Caco-2 (cell line): ENCODE data around the gene AGAP1. TPM values are rescaled to one million over a fixed set of nuclear protein-coding genes. Genes with fewer than 3 reads are reported as not detected.

Experiments
- BruUV-seq: library from RNA; stranded (reverse); fragments of 400-500 nt; replicated peaks from 2 replicates; lab custom pipeline; 2021; lab: Mats Ljungman, UMichigan
- CTCF ChIA-PET: fragments of 300-600 bp; sonication (Branson Sonifier 250); formaldehyde crosslinking; loops from one replicate; lab custom pipeline; 2022; ENCODE audit warnings: antibody characterized with exemption; lab: Charles Lee
- POLR2A ChIA-PET: fragments of 300-600 bp; sonication (Branson Sonifier 250); formaldehyde crosslinking; loops from one replicate; lab custom pipeline; 2022; ENCODE audit warnings: antibody characterized with exemption; lab: Charles Lee
- DNase-seq, 2 experiments: peaks; one replicate each; pipeline versions ENCODE4 v3.0.0 to v3.0.0-alpha.2; 2020 to 2022
- H3K27me3 ChIP-seq: replicated peaks from 2 replicates; pipeline ENCODE4 v1.6.0; 2011; ENCODE audit warnings: low read length; ENCODE audit not compliant: control insufficient read depth, insufficient read depth
- H3K36me3 ChIP-seq: 2 replicates; pipeline ENCODE4 v1.5.1; 2011; ENCODE audit warnings: low read length; ENCODE audit not compliant: control insufficient read depth, insufficient read depth
- H3K4me1 ChIP-seq: fragments of 250-450 bp; sonication (Bioruptor Pico); 2 replicates; pipeline ENCODE4 v1.5.1; 2020; ENCODE audit warnings: mild to moderate bottlenecking
- H3K4me3 ChIP-seq: 2 replicates; pipeline ENCODE4 v1.5.1; 2011; ENCODE audit warnings: low read depth, mild to moderate bottlenecking, control low read depth, low read length
- H3K9me3 ChIP-seq: fragments of 250-450 bp; sonication (Bioruptor Pico); 2 replicates; pipeline ENCODE4 v1.5.1; 2020; ENCODE audit warnings: mild to moderate bottlenecking, moderate library complexity
- H3K27ac Mint-ChIP-seq: one replicate; pipeline ENCODE4 v1.8.0; 2022; ENCODE audit warnings: mixed read lengths; ENCODE audit not compliant: unreplicated experiment
- H3K27me3 Mint-ChIP-seq: one replicate; pipeline ENCODE4 v1.8.0; 2022; ENCODE audit warnings: mixed read lengths; ENCODE audit not compliant: insufficient read depth, unreplicated experiment
- H3K36me3 Mint-ChIP-seq: one replicate; pipeline ENCODE4 v1.8.0; 2022; ENCODE audit warnings: mild to moderate bottlenecking, mixed read lengths; ENCODE audit not compliant: insufficient read depth, unreplicated experiment
- H3K4me1 Mint-ChIP-seq: one replicate; pipeline ENCODE4 v1.8.0; 2022; ENCODE audit warnings: low read depth, mixed read lengths; ENCODE audit not compliant: unreplicated experiment
- H3K4me3 Mint-ChIP-seq: one replicate; pipeline ENCODE4 v1.8.0; 2022; ENCODE audit warnings: mild to moderate bottlenecking, moderate library complexity, mixed read lengths; ENCODE audit not compliant: unreplicated experiment
- H3K9me3 Mint-ChIP-seq: one replicate; pipeline ENCODE4 v1.8.0; 2022; ENCODE audit warnings: mixed read lengths; ENCODE audit not compliant: unreplicated experiment
- CTCF ChIP-seq, 2 experiments: fragments of 200-600 bp in 1 of 2; IDR thresholded peaks; 1 replicate in 1 of 2; 2 replicates in 1 of 2; pipeline versions ENCODE4 v1.5.1 to v1.8.0; 2011 to 2022; ENCODE audit warnings: antibody characterized with exemption in 1 of 2, control low read depth in 1 of 2, inconsistent platforms in 1 of 2, low read depth in 1 of 2, low read length in 1 of 2, mild to moderate bottlenecking in 1 of 2, moderate library complexity in 1 of 2; ENCODE audit not compliant: insufficient read depth in 1 of 2, severe bottlenecking in 1 of 2, unreplicated experiment in 1 of 2
- intact Hi-C: fragments of 100-400 bp; cut with micrococcal nuclease; formaldehyde crosslinking; loops from one replicate; pipeline ENCODE4 v1.10.0; 2022; ENCODE audit not compliant: unreplicated experiment
- total RNA-seq: library from RNA; stranded (reverse); gene quantifications from 2 replicates; pipeline ENCODE4 v1.2.3, GENCODE V29; 2022

The AGAP1 gene
- total RNA-seq, 1 experiment from 2014 or later: 41.7 TPM

GRCh38 chr2:235914756-235915155, 420.9 kb downstream of the AGAP1 start:
- Histone ChIP-seq H3K36me3 (no peaks in the 10 kb centered on the region), H3K4me3 (no peak overlapping the region), H3K9me3 (no peaks in the 10 kb centered on the region), H3K4me1 (no peaks in the 10 kb centered on the region), H3K27me3 (no peaks in the 10 kb centered on the region)
- H3K36me3 Mint-ChIP-seq: peaks cover 19% of the 10 kb centered on the region
- H3K27ac Mint-ChIP-seq: no peak overlapping the region
- H3K4me1 Mint-ChIP-seq: no peaks in the 10 kb centered on the region
- TF ChIP-seq CTCF (IDR thresholded peaks at IDR 0.05; ENCODE audit: insufficient read depth in 1 of 2, low read depth in 1 of 2, low read length in 1 of 2, severe bottlenecking in 1 of 2, unreplicated experiment in 1 of 2): no peak
- H3K27me3 Mint-ChIP-seq: no peaks in the 10 kb centered on the region
- BruUV-seq: no TSS peak
- intact Hi-C loops: no loop called here
- no peak for DNase-seq
- no peaks in the 10 kb centered on the region for H3K9me3 Mint-ChIP-seq
- no peak overlapping the region for H3K4me3 Mint-ChIP-seq
- CTCF ChIA-PET: no interaction called here
- POLR2A ChIA-PET: no interaction called here

GRCh38 chr2:235917506-235917905, 423.7 kb downstream of the AGAP1 start:
- POLR2A ChIA-PET: no interaction called here
- Mint-ChIP-seq H3K9me3 (no peaks in the 10 kb centered on the region), H3K27me3 (no peaks in the 10 kb centered on the region), H3K4me1 (no peaks in the 10 kb centered on the region), H3K27ac (no peak overlapping the region), H3K4me3 (no peak overlapping the region), H3K36me3 (peaks cover 12% of the 10 kb centered on the region)
- CTCF ChIA-PET: no interaction called here
- TF ChIP-seq CTCF (IDR thresholded peaks at IDR 0.05; ENCODE audit: insufficient read depth in 1 of 2, low read depth in 1 of 2, low read length in 1 of 2, severe bottlenecking in 1 of 2, unreplicated experiment in 1 of 2): no peak
- Histone ChIP-seq H3K4me1 (no peaks in the 10 kb centered on the region; the same call in 1 of the 2 replicates), H3K4me3 (no peak overlapping the region), H3K27me3 (no peaks in the 10 kb centered on the region), H3K9me3 (no peaks in the 10 kb centered on the region), H3K36me3 (no peaks in the 10 kb centered on the region)
- no TSS peak for BruUV-seq
- intact Hi-C loops: no loop called here
- no peak for DNase-seq

GRCh38 chr2:235918876-235919275, 425.0 kb downstream of the AGAP1 start:
- CTCF ChIA-PET: no interaction called here

More at GRCh38 chr2:235918876-235919275, 425.0 kb downstream of the AGAP1 start:
- Histone ChIP-seq H3K4me1 (no peaks in the 10 kb centered on the region; the same call in 1 of the 2 replicates), H3K27me3 (no peaks in the 10 kb centered on the region), H3K4me3 (no peak overlapping the region), H3K36me3 (no peaks in the 10 kb centered on the region), H3K9me3 (no peaks in the 10 kb centered on the region)
- intact Hi-C loops: no loop called here
- Mint-ChIP-seq H3K36me3 (peaks cover 12% of the 10 kb centered on the region), H3K27ac (no peak overlapping the region), H3K4me3 (no peak overlapping the region), H3K27me3 (no peaks in the 10 kb centered on the region), H3K9me3 (no peaks in the 10 kb centered on the region), H3K4me1 (no peaks in the 10 kb centered on the region)
- TF ChIP-seq CTCF (IDR thresholded peaks at IDR 0.05; ENCODE audit: insufficient read depth in 1 of 2, low read depth in 1 of 2, low read length in 1 of 2, severe bottlenecking in 1 of 2, unreplicated experiment in 1 of 2): no peak
- no peak for DNase-seq
- no TSS peak for BruUV-seq
- POLR2A ChIA-PET: no interaction called here
